Renal cortex interstitium (tissue), 15 donors: ENCODE data around the gene LRRIQ1. TPM values are rescaled to one million over a fixed set of nuclear protein-coding genes. Genes with fewer than 3 reads are reported as not detected.
"Not testable (repeated sequence)": the region's sequence is repeated elsewhere in the genome, so short reads cannot be mapped to it uniquely, and the experiment has no call there.

Source experiments
- DNase-seq, 11 donors: peaks; one replicate each; pipeline ENCODE4 v3.0.0-alpha.2; 2013; ENCODE audit warnings: low read depth in 9 of 11, low spot score in 4 of 11; ENCODE audit errors: extremely low read depth in 1 of 11
- long read RNA-seq, 16 experiments: transcript quantifications; one replicate each; lab custom pipeline, GENCODE V29; 2026
- polyA plus RNA-seq, 3 donors: library from polyadenylated mRNA; unstranded; fragments of 120-200 nt; gene quantifications; one replicate each; pipeline ENCODE4 v1.2.1, GENCODE V29; 2013; ENCODE audit not compliant: insufficient read length in 3 of 3

The LRRIQ1 gene
- 10 to 100 TPM; 31.2 to 39.9 (median 35.8) TPM for polyA plus RNA-seq
- long read RNA-seq, donor 1, partial matches to known transcripts = 0 of 4 reads
- long read RNA-seq, donor 1, other reads (novel, unspliced or antisense) = 0 of 4 reads
- long read RNA-seq, donor 2, partial matches to known transcripts = 12 of 12 reads
- long read RNA-seq, donor 2, other reads (novel, unspliced or antisense) = 0 of 12 reads
- long read RNA-seq, donor 3, partial matches to known transcripts = 23 of 24 reads
- long read RNA-seq, donor 3, other reads (novel, unspliced or antisense) = 0 of 24 reads
- long read RNA-seq, donor 4, partial matches to known transcripts = 11 of 12 reads
- long read RNA-seq, donor 4, other reads (novel, unspliced or antisense) = 0 of 12 reads
- long read RNA-seq, donor 5 = 0 reads
- long read RNA-seq, donor 6, partial matches to known transcripts = 8 of 10 reads
- long read RNA-seq, donor 6, other reads (novel, unspliced or antisense) = 0 of 10 reads
- long read RNA-seq, donor 7, partial matches to known transcripts = 22 of 23 reads
- long read RNA-seq, donor 7, other reads (novel, unspliced or antisense) = 0 of 23 reads
- long read RNA-seq, donor 8, partial matches to known transcripts = 27 of 30 reads
- long read RNA-seq, donor 8, other reads (novel, unspliced or antisense) = 0 of 30 reads
- long read RNA-seq, donor 9, partial matches to known transcripts = 13 of 13 reads
- long read RNA-seq, donor 9, other reads (novel, unspliced or antisense) = 0 of 13 reads
- long read RNA-seq, donor 10, partial matches to known transcripts = 17 of 18 reads
- long read RNA-seq, donor 10, other reads (novel, unspliced or antisense) = 0 of 18 reads
- long read RNA-seq, donor 11, partial matches to known transcripts = 0 of 1 reads
- long read RNA-seq, donor 11, other reads (novel, unspliced or antisense) = 0 of 1 reads
- long read RNA-seq, donor 12 = 0 reads
- long read RNA-seq, donor 13 = 0 reads
- long read RNA-seq, donor 14 = 0 reads
- long read RNA-seq, donor 15 = 0 reads
- long read RNA-seq, donor 16, partial matches to known transcripts = 33 of 36 reads
- long read RNA-seq, donor 16, other reads (novel, unspliced or antisense) = 0 of 36 reads

GRCh38 chr12:85036234-85036707, at the start of gene LRRIQ1, which contains the start of gene TSPAN19:
LRRIQ1 (plus strand) TSS chr12:85036351; CDS start chr12:85038177, 1,826 bp downstream.
TSPAN19 (minus strand) TSS chr12:85036277; CDS start chr12:85029946, 6,331 bp downstream.
- peak; percentile 79 to 93 (median 88) for DNase-seq

GRCh38 chr12:84986586-84986985, 49.6 kb upstream of the LRRIQ1 start:
- DNase-seq = peak in 8 of 11 donors; percentile 0 to 15 (median 2)

GRCh38 chr12:84994426-84994825, 41.7 kb upstream of the LRRIQ1 start:
- DNase-seq = no peak

- DNase-seq = no peak
Observed at GRCh38 chr12:84995641-84996040, 40.5 kb upstream of the LRRIQ1 start.

GRCh38 chr12:84996759-84997158, 39.4 kb upstream of the LRRIQ1 start:
- DNase-seq = no peak

- no peak for DNase-seq
Observed at GRCh38 chr12:84998341-84998740, 37.8 kb upstream of the LRRIQ1 start.

GRCh38 chr12:85000729-85001128, 35.4 kb upstream of the LRRIQ1 start:
- DNase-seq = no peak

- DNase-seq = no peak
Observed at GRCh38 chr12:85002778-85003296, 33.3 kb upstream of the LRRIQ1 start.

GRCh38 chr12:85004204-85004603, 31.9 kb upstream of the LRRIQ1 start:
- no peak for DNase-seq

- not testable (repeated sequence) for DNase-seq
Observed at GRCh38 chr12:85005047-85005446, 31.1 kb upstream of the LRRIQ1 start.

- DNase-seq = no peak
Observed at GRCh38 chr12:85005615-85006014, 30.5 kb upstream of the LRRIQ1 start.

- DNase-seq = no peak
Observed at GRCh38 chr12:85006206-85006605, 29.9 kb upstream of the LRRIQ1 start.

GRCh38 chr12:85007836-85008235, 28.3 kb upstream of the LRRIQ1 start:
- no peak for DNase-seq

- DNase-seq = no peak
Observed at GRCh38 chr12:85016413-85016812, 19.7 kb upstream of the LRRIQ1 start.

- no peak for DNase-seq
Observed at GRCh38 chr12:85017133-85017532, 19.0 kb upstream of the LRRIQ1 start.

- no peak for DNase-seq
Observed at GRCh38 chr12:85017618-85018017, 18.5 kb upstream of the LRRIQ1 start.

GRCh38 chr12:85018098-85018497, 18.1 kb upstream of the LRRIQ1 start:
- no peak for DNase-seq

GRCh38 chr12:85029456-85029855, 6.7 kb upstream of the LRRIQ1 start:
- DNase-seq = peak in 2 of 11 donors; percentile 9 to 29

GRCh38 chr12:85036733-85037132, 582 bp downstream of the LRRIQ1 start:
- DNase-seq = peak in 2 of 11 donors; percentile 4 to 14
